PC-3 (cell line): ENCODE data around the gene SLC27A5. TPM values are rescaled to one million over a fixed set of nuclear protein-coding genes. Genes with fewer than 3 reads are reported as not detected.

Experiments used
- ATAC-seq: fragments of 200-7000 bp; cut with Tn5 transposase; 2 replicates; pipeline ENCODE4 v1.9.1; 2020; ENCODE audit warnings: mild to moderate bottlenecking, moderate library complexity
- BruUV-seq: library from RNA; stranded (reverse); fragments of 400-500 nt; replicated peaks from 2 replicates; lab custom pipeline; 2021; lab: Mats Ljungman, UMichigan
- CTCF ChIA-PET: fragments of 300-600 bp; sonication (Branson Sonifier 250); formaldehyde crosslinking; loops from one replicate; lab custom pipeline; 2022; ENCODE audit warnings: antibody characterized with exemption; lab: Charles Lee
- POLR2A ChIA-PET: fragments of 300-600 bp; sonication (Branson Sonifier 250); formaldehyde crosslinking; loops from one replicate; lab custom pipeline; 2022; ENCODE audit warnings: antibody characterized with exemption; ENCODE audit not compliant: unreplicated experiment; lab: Charles Lee
- DNase-seq: peaks from one replicate; pipeline ENCODE4 v3.0.0-alpha.2; 2015
- H2AFZ ChIP-seq: fragments of 300-600 bp; sonication (generic); 2 replicates; pipeline ENCODE4 v1.6.0; 2016; ENCODE audit warnings: antibody characterized with exemption, low read length
- H3F3A ChIP-seq: fragments of 300-600 bp; sonication (generic); one replicate; pipeline ENCODE4 v1.6.0; 2017; ENCODE audit warnings: antibody characterized with exemption, low read length, control low read depth, mild to moderate bottlenecking; ENCODE audit not compliant: unreplicated experiment
- H3K27ac ChIP-seq: fragments of 300-600 bp; sonication (generic); 2 replicates; pipeline ENCODE4 v1.5.1; 2016; ENCODE audit warnings: mild to moderate bottlenecking, low read length
- H3K27me3 ChIP-seq: fragments of 300-600 bp; sonication (generic); 2 replicates; pipeline ENCODE4 v1.6.1; 2016; ENCODE audit warnings: low read length, mixed read lengths
- H3K36me3 ChIP-seq: fragments of 300-600 bp; sonication (generic); 2 replicates; pipeline ENCODE4 v1.6.1; 2016; ENCODE audit warnings: low read depth, mixed run types, low read length, mixed read lengths
- H3K4me1 ChIP-seq: fragments of 300-600 bp; sonication (generic); 2 replicates; pipeline ENCODE4 v1.5.1; 2016; ENCODE audit warnings: low read length; ENCODE audit not compliant: insufficient read depth
- H3K4me2 ChIP-seq: fragments of 300-600 bp; sonication (generic); 2 replicates; pipeline ENCODE4 v1.6.0; 2016; ENCODE audit warnings: low read length
- H3K4me3 ChIP-seq: fragments of 300-600 bp; sonication (generic); 2 replicates; pipeline ENCODE4 v1.5.1; 2016; ENCODE audit warnings: mild to moderate bottlenecking, low read length, mixed read lengths
- H3K79me2 ChIP-seq: fragments of 300-600 bp; sonication (generic); 2 replicates; pipeline ENCODE4 v1.6.1; 2017; ENCODE audit warnings: low read length, mixed read lengths
- H3K9ac ChIP-seq: fragments of 300-600 bp; sonication (generic); 2 replicates; pipeline ENCODE4 v1.6.0; 2016; ENCODE audit warnings: mild to moderate bottlenecking, low read length
- H3K9me2 ChIP-seq: fragments of 300-600 bp; sonication (generic); replicated peaks from 2 replicates; pipeline ENCODE4 v1.6.1; 2016; ENCODE audit warnings: mixed run types, low read length, mixed read lengths
- H3K9me3 ChIP-seq: fragments of 300-600 bp; sonication (generic); 2 replicates; pipeline ENCODE4 v1.6.1; 2016; ENCODE audit warnings: low read length, mixed read lengths
- H4K20me1 ChIP-seq: fragments of 300-600 bp; sonication (generic); 2 replicates; pipeline ENCODE4 v1.6.1; 2016; ENCODE audit warnings: low read length, mixed read lengths
- EZH2 ChIP-seq: fragments of 300-600 bp; sonication (generic); IDR thresholded peaks from one replicate; pipeline ENCODE4 v1.6.1; 2017; ENCODE audit warnings: antibody characterized with exemption, mild to moderate bottlenecking, low read length; ENCODE audit not compliant: unreplicated experiment
- EZH2phosphoT487 ChIP-seq: fragments of 300-600 bp; sonication (generic); IDR thresholded peaks from 2 replicates; pipeline ENCODE4 v1.6.1; 2018; ENCODE audit warnings: mild to moderate bottlenecking, antibody characterized with exemption, low read length, borderline replicate concordance
- intact Hi-C: fragments of 100-400 bp; cut with micrococcal nuclease; formaldehyde crosslinking; loops from 2 replicates; pipeline ENCODE4 v1.9.0; 2023
- total RNA-seq: library from RNA; depleted of rRNA; stranded (reverse); fragments of >200 nt; gene quantifications from 2 replicates; pipeline ENCODE4 v1.2.3, GENCODE V29; 2014
- TF ChIP-seq, protein P1 (sequence below): fragments of 300-600 bp; sonication (generic); conservative IDR thresholded peaks from 2 replicates; pipeline ENCODE4 v1.5.1; 2017; ENCODE audit warnings: antibody characterized with exemption, low read depth, mild to moderate bottlenecking, low read length

Gene SLC27A5
- total RNA-seq, 1 experiment from 2014 or later: 56.2 TPM

DNA sequence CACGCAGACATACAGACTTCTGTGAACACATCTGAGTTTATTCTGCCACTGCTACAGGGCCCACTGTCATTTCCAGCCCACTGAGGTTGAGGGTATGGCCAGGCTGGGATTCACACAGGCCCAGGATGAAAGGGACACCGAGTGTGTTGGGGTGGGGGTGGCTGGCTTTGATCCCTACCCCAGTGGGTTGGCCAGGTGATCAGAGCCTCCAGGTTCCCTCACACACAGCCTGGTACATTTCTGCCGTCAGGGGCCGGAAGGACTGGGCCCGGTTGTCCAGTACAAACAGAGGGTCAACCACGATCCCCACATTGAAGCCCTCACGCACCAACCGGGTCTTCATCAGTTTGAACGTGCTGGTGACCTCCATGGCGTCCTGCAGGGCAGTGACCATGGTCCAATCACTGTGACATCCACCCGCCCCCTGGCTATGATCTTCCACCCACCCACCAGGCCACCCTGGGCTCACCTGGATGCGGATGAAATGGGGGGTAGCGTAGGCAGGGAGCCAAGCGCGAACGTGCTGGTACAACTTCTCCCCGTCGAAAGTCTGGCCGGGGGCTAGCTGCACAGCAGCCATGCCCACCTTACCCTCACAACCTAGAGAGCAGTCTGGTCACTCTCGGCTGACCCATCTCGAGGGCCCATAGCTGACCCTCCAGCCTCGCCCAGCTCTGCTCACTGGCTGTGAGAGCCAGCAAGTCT, 13.3 kb downstream of the SLC27A5 start:
- no peaks in the 10 kb centered on the region for H3F3A ChIP-seq
- H3K9me2 ChIP-seq: no peaks in the 10 kb centered on the region
- no peaks in the 10 kb centered on the region for H3K9me3 ChIP-seq
- H3K27ac ChIP-seq: 0 out of 2 replicates have a peak overlapping the region, but pooled peaks have one; percentile 0
- peak overlapping the region; percentile 65 for H2AFZ ChIP-seq
- intact Hi-C loops: loop anchor here (1.0 kb wide), 2 partner anchors 21 to 61 kb away; partner anchors contain the start of gene ZBTB45
- no peak for DNase-seq
- H3K9ac ChIP-seq: peak overlapping the region; percentile 77
- H3K4me1 ChIP-seq: peaks cover 21% of the 10 kb centered on the region
- peaks cover 33% of the 10 kb centered on the region for H3K79me2 ChIP-seq
- CTCF ChIA-PET: no interaction called here
- ATAC-seq: no peak; the same call in 1 of the 2 replicates
- TF ChIP-seq, protein P1, sequence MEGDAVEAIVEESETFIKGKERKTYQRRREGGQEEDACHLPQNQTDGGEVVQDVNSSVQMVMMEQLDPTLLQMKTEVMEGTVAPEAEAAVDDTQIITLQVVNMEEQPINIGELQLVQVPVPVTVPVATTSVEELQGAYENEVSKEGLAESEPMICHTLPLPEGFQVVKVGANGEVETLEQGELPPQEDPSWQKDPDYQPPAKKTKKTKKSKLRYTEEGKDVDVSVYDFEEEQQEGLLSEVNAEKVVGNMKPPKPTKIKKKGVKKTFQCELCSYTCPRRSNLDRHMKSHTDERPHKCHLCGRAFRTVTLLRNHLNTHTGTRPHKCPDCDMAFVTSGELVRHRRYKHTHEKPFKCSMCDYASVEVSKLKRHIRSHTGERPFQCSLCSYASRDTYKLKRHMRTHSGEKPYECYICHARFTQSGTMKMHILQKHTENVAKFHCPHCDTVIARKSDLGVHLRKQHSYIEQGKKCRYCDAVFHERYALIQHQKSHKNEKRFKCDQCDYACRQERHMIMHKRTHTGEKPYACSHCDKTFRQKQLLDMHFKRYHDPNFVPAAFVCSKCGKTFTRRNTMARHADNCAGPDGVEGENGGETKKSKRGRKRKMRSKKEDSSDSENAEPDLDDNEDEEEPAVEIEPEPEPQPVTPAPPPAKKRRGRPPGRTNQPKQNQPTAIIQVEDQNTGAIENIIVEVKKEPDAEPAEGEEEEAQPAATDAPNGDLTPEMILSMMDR: no peak
- TF ChIP-seq EZH2 (no peak), EZH2phosphoT487 (no peak)
- no peaks in the 10 kb centered on the region for H4K20me1 ChIP-seq
- H3K4me3 ChIP-seq: peak overlapping the region; percentile 69
- H3K27me3 ChIP-seq: no peaks in the 10 kb centered on the region
- no peaks in the 10 kb centered on the region for H3K36me3 ChIP-seq
- TSS peak; percentile 74 for BruUV-seq
- POLR2A ChIA-PET: no interaction called here
- peak overlapping the region; percentile 85 for H3K4me2 ChIP-seq

DNA sequence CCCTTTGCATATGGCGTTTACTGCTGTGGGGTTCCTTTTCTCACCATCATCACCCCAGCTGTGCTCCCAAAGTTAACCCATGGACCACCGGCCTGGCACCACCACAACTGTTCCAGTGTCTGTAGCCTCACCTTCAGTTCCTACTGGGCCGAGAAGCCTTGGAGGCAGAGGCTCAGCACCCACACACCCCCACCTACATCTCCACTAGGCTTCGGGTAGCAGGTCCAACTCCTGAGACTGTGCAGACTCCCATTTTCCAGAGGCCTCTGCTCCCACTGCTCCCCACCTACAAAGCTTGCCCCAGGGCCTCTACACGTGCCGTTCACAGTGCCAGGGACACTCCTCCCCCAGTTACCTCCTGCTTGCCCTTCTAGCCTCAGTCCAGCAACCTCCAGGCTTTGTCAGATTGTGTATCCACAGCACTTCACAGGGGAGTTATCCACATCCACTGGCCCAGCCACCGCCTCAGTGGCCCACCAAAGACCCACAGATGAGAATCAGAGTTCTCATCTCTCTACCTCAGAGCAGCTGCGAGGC, 14.1 kb downstream of the SLC27A5 start:
- no peak for TF ChIP-seq EZH2
- no peak for TF ChIP-seq EZH2phosphoT487
- TF ChIP-seq, protein P1: no peak
- peaks cover 36% of the 10 kb centered on the region for H3K79me2 ChIP-seq
- H3K27ac ChIP-seq: no peak overlapping the region
- no peaks in the 10 kb centered on the region for H3K9me3 ChIP-seq
- H3K4me2 ChIP-seq: peak overlapping the region; percentile 85
- H4K20me1 ChIP-seq: no peaks in the 10 kb centered on the region
- H2AFZ ChIP-seq: no peak overlapping the region
- H3K9ac ChIP-seq: no peak overlapping the region
- H3K27me3 ChIP-seq: no peaks in the 10 kb centered on the region
- ATAC-seq: no peak
- CTCF ChIA-PET: no interaction called here
- DNase-seq: no peak
- intact Hi-C loops: no loop called here
- H3K36me3 ChIP-seq: no peaks in the 10 kb centered on the region
- H3K4me3 ChIP-seq: peak overlapping the region; percentile 69
- POLR2A ChIA-PET: no interaction called here
- no peaks in the 10 kb centered on the region for H3F3A ChIP-seq
- no TSS peak for BruUV-seq
- no peaks in the 10 kb centered on the region for H3K9me2 ChIP-seq
- peaks cover 21% of the 10 kb centered on the region for H3K4me1 ChIP-seq

DNA sequence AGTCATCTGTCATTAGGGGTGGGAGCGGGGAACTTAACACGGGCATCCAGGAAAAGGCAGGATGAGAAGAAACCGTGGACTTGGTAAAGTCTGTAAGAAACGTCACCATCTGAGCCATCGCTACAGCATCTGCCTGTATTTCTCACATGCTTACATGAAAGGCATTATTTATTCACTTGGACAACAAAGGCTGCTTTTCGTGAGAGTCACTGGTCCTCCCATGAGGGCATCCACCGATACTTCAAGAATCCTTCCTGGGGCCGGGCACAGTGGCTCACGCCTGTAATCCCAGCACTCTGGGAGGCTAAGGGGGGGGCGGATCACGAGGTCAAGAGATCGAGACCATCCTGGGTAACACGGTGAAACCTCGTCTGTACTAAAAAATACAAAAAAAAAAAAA, 19.5 kb downstream of the SLC27A5 start:
- Histone ChIP-seq H3K79me2 (peaks cover 35% of the 10 kb centered on the region), H3K9ac (no peak overlapping the region), H3K9me3 (no peaks in the 10 kb centered on the region), H2AFZ (no peak overlapping the region), H3K27me3 (no peaks in the 10 kb centered on the region), H4K20me1 (no peaks in the 10 kb centered on the region), H3F3A (no peaks in the 10 kb centered on the region), H3K36me3 (no peaks in the 10 kb centered on the region), H3K27ac (no peak overlapping the region), H3K4me2 (no peak overlapping the region), H3K9me2 (no peaks in the 10 kb centered on the region), H3K4me1 (no peaks in the 10 kb centered on the region), H3K4me3 (no peak overlapping the region)
- DNase-seq (no peak), ATAC-seq (no peak)
- TF ChIP-seq, protein P1: no peak
- no peak for TF ChIP-seq EZH2phosphoT487
- no peak for TF ChIP-seq EZH2
- intact Hi-C loops: no loop called here
- POLR2A ChIA-PET: interaction anchor here (0.7 kb wide), 1 partner anchor 63 kb away, joined by 8 read pairs; the partner anchor contains the start of gene CHMP2A
- no TSS peak for BruUV-seq
- CTCF ChIA-PET: no interaction called here
